DMS153 treated with DMSO at 0.1 percent for 48 hours (cell line): ENCODE data around the gene GYG1.

Experiments
- DNase-seq: peaks from one replicate; lab custom pipeline; 2025; ENCODE audit not compliant: unreplicated experiment; lab: John Stamatoyannopoulos, UW

The GYG1 gene

DNA sequence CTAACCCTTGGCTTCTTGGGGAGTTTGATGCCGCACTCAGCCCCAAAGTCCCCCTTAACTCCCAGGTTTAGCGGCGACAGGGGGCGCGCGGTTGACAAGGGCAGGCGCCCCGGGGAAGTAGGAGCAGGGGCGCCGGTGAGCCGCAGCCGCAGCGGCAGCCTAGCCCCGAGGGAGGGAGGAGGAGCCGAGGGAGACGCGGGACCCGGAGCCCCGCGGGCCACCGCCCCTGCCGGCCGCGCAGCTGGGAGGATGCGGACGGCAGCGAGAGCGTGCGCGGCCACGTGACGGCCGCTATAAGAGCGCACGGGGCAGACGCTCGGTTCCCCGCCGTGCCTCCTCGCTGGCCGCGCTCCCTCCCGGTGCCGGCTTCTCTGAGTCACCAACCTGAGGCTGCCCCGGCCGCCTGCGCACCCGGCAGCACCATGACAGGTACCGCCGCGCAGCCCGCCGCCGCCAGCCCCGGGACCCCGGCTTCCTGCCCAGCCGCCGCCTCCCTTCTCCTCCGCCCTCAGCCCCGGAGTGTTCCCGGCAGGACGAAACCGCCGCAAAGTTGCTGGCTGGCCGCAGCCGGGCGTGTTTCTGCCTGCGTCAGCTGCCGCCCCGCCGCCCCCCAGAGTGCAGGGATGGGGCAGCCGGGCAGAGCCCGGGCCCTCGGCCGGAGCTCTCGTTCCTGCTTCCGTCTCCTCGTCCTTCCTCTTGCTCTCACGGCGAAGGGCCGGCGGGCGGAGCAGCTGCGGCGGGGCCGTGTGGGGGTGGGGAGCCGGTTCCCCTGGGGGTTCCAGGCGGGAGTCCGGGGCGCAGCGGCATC, at the start of gene GYG1:
TSS of gene GYG1 (plus strand) at position 322 of the 808 bp plus-strand sequence. CDS start at position 423, 101 bp downstream.
- DNase-seq = peak; percentile 64

DNA sequence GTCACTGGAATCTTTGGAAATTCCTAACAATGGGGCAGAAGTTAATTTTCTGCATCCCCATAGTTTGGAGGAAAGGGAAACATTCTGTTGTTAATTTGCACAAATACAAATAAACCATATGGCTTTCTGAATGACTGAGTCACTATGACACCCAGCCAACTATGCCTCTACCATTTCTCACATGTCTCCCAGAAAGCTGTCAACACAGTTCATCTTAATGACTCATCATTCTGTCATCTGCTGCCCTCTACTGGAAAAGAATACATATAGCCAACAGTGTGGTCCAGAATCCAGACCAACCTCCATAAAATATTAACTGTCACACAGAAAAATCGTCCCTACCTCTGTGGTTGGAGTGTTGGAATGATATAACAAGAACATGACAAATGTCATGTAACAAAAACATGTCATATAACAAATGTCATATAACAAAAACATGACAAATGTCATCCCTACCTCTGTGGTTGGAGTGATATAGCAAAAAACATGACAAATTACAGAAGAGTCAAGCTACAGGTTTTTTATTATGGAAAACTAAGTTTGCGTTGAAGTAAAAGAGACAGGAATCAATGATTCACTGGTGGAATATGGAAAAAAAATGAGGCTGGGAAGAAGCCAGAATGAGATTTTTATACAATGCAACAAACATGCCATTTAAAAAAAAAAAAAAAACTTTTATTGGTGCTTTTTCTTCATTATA, 47.7 kb upstream of the GYG1 start:
- DNase-seq = peak; percentile 70

DNA sequence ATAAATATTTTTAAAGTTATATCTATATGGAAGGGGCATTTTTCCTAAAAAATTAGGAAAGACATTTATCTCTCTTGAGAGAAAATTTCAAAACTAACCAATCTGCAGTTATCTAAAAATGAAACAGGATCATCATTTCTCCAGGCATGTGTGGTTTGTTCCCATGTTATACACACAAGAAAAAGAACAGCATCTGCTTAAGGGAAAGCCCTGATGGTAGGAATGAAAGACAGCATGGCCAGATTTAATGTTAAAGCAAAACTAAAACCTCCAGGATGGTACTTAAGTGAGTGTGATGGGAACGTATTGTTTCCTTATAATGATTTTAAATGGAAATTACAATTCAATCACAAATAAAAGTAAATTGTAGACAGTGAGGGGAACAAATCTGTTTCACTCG, 46.2 kb upstream of the GYG1 start:
- no peak for DNase-seq

DNA sequence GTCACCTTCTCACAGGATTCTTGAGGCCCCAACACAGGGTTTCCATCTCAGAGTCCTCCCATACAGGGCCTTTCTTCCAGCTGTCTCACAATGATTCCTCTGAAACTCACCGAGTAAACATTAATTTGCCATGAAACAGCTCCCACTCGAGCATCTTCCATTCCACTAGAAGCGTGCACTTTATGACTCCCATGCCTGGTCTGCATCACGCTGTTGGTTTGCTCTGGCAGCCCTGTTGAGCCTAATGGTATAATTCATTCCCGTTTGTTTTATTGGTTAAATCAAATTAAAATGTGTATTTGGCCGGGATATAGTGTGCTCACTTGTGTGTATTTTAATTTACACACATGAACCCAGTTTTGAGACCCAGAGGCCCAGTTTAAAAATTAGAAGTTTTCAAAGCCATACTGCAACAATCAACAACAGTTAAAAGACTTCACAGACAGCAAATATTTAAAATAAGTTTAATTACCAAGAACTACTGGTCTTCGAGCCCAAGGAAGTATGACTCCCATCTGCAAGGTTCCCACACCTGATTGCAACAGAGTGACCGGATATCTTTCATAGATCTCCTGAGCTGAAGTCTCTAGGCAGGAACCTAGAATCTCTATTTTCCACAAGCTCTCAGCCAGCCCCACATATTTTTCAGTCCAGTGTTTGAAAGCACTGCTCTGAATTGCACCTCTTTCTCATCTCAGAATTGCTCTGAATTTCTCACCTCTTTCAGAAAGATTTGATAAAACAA, 42.3 kb upstream of the GYG1 start:
- no peak for DNase-seq

DNA sequence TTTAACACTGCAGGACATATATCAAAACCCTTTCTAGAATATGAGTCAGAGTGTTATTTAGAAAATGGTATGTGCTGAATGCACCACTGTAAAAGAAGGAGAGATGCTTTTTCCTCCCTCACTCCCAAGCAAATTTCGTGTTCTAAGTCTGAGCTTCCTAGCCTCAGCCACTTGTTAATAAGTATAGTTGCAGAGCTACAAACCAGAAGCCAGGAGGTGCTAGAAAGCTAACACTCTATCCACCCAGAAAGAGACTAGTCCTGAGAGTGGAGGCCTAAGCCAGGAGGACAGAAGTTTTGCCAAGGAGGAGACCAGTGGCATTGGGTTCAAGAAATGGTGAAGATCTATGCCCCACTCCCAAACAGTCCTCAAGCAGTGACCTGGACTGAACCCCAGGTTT, 40.5 kb upstream of the GYG1 start:
- DNase-seq = no peak

DNA sequence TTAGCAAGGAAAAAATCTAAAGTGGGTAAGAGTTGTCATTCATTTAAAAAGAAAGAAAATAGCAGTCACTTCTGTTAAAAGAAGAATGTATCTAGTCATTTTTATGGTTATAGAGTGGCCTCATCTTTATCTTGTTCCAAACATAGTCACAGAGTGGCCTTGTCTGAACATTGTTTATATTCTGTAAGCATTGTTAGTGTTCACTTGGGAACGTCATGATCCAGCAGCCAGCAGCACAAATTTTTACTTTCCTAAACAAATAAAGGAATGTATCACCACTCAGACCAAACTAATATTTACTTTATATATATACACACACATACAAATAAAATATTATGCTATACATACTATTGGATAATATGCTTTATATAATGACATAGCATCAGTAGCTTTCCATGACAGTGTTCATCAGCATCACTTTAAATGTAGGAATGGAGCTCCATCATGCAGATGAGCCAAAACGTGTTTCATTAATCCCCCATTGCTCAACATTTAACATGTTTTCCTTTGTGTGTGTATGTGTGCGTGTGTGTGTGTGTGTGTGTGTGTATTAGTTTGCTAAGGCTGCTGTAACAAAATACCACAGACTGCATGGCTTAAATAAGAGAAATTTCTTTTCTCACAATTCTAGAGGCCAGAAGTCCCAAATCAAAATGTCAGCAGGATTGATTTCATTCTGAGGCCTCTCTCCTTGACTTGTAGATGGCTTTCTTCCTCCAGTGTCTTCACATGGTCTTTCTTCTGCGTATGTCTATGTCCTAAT, 39.6 kb upstream of the GYG1 start:
- DNase-seq = no peak

DNA sequence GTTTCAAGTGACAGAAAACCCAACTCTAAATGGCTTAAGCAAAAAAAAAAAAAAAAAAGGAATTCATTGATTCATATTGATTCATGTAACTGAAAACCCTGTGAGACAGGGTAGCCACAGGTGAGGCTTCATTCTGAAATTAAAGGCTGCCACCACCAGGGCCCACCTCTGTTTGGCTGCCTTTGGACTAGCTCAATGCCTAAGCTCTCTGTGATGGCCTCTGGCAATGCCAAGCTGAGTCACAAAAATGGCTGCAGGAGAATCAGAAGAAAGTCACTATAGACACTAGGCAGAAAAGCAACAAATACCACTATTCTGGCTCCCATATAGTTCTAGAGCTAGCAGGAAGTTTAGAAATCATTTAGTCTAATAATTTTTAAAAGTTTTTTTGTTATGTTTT, 38.2 kb upstream of the GYG1 start:
- no peak for DNase-seq

DNA sequence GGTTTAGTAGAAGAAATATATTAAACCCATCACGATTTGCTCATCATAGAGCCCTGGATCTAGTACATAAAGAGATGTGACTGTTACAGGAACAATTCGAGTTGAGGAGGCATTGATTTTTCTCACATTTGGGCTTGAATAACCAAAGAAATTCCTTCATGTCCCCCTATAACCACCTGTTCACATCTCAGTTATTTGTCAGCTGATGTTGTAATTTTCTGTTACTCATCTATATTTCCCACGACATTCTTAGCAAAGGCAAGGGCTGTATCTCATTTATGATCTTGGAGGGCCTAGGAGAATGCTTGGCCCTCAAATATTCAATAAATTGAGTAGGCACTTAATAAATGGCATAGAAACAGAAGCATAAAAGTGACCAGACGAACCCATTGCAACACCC, 36.4 kb upstream of the GYG1 start:
- DNase-seq = no peak

DNA sequence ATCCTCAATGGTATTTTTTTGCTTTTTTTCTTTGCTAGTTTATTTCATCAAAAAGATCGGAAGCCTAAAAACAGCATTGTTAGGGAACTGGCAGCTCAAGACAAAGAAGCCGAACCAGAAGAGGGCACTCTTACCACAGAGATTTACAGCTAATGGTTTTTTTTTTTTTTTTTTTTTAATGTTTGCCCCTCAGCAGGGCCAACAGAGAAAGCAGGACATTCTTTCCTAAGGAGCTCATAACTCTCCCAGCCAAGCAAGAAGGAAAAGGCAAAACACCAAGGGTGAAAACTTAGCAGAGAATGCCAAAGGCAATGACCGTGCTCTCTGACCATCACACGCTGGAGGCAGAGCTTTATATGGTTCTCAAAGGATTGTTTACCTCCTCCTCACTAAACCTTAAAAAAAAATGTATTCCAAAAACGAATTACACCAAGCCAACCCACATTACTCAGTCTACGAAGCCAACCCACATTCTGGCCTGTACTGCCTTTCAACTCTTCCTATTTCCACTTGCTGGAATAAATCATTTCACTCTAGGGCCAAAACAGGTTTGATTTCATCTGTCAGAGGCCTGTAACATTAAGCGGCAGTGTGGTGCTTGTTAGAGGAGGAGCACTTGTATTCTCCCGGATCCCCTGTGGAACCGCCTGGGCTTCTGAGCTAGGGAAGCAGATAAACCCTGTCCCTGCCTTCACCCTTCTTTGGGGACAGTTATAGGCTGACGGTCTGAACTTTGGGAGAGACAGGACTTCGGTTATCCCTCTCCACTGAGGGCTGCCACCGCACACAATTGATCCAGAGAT, 35.6 kb upstream of the GYG1 start:
- peak; percentile 43 for DNase-seq

DNA sequence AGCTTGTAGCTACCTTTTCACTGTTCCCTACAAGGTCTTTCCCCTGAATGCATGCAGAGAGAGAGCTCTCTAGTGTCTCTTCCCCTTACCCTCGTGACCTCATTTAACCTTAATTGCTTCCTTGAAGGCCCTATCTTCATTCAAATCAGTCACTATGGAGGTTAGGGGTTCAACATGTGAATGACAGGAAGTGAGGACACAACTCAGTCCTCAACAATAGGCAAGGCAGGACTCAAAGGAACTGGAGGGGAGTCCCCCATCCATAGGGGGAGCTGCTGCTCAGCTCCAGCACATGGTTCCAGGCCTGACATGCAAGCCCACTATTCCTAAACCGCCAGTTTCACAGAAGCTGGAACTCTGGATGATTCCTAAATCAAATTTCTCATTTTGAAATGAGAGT, 33.8 kb upstream of the GYG1 start:
- DNase-seq = no peak

DNA sequence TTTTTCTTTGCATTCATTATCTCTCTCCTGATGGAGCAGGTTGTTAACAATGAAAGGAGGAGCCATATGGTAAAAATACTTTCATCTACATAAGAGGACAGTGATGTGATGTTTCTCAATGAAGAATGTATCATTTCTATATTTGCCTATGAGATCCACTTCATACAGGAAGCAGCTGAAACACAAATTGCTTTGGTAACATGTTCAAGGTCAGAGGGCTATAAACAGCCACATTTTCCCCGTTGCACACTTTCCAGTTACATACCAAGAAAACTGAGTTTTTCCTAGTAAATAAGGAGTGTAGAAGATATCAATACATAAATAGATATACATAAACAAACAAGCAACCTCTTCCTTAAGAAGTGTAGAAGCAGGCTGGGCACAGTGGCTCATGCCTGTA, 32.6 kb upstream of the GYG1 start:
- no peak for DNase-seq

DNA sequence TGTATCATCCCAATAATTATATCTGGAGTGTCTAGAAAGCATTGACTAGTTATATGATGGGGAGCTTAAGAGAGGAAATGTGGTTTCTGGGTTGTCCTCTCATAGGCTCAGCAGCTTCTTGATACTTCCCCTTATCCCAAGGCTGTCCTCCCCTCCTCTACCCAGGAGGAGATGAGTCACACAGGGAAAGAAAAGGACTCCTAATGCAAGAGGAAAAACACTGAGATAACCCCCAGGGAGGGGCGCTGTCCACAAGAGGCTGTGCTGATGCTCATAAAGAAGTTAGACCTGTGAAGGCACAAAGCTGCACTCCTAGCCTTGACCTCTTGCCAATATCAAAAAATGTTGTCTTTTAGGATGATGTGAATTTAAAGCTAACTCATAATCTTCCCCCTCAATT, 28.8 kb upstream of the GYG1 start:
- no peak for DNase-seq

DNA sequence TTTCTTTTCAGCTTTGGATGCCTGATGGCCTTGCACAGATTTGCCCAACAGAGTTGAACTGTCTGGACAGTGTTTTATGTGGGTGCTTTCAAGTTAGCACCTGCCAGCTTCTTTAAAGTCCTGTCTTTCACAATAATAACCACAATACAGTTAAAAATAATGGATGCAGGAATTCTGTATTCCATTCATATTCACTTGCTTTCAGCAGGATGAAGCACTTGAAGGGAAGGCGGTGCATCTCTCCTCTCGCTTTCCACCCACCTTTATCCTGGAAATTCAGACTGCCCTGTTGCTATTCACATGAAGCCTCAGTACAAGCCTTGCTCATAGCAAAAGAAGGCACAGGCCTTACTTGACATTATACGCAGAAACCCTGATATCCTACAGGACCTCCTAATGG, 26.5 kb upstream of the GYG1 start:
- DNase-seq = no peak

DNA sequence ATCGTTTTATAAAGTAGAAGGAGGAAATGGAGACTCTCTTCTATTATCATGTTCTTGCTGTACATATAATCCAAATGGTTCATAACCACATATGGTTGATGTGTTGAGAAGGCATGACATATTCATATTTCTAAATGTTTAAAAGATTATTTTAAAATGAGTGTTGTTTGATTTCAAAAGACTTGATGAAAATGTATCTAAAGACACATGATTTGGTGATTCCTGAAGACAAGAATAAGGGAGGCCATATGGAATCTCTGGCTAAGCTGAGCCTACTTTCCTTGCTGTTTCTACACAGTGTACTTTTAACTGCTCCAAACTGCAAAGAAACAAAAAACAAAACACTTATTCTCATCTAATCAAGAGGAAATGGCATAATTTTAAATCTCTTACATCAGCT, 23.0 kb upstream of the GYG1 start:
- no peak for DNase-seq

DNA sequence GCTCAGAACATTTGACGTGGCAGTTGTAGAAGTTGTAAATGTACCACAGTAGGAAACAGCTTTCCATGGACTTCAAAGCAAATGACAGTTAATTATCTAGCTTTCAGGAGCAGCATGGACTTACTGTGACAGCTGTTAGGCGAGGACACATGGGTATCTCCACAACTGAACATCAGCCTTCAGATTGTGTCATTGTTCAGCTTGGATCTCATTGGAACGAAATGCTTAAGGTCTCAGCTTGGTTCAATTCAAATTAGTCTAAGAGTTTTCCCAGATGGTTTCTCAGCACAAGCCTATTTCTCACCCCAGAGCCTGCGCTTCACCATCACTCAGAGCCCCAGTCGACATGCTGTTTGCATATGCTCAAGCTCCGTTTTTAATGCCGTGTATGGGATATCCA, 21.1 kb upstream of the GYG1 start:
- DNase-seq = no peak

DNA sequence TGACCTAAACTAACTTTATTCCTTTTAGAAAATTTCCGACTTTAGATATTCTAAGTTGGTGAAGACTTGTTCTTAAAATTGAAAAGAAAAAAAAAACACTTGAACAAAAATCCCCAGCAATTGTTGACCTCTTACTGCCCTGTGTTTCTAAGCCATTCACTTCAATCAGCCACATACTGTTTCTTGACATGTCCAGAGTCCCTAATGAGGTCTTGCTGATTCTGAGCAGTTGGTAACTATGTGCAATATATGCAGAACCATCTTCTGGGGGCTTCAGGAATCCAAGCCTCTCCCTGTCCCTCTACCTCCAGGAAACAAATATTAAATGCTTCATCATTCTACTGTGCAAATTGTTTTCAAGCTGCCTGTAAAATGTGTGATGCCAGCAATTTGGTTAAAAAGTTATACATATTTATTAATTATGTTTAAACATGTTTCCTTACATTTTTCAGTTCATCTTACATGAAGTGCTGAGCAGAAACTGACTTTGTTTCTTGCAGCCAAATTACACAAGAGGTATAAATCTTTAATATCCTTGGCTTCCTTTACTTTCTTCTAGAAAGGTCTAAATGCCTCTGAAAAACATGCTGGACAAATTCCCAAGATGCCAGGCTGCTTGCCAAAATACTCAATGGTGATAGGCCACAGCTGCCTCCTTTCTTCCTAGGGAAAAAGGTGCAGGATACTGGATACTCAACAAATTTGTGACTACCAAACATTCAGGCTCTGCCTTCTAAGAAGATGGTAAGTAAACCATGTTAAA, 19.8 kb upstream of the GYG1 start:
- no peak for DNase-seq

DNA sequence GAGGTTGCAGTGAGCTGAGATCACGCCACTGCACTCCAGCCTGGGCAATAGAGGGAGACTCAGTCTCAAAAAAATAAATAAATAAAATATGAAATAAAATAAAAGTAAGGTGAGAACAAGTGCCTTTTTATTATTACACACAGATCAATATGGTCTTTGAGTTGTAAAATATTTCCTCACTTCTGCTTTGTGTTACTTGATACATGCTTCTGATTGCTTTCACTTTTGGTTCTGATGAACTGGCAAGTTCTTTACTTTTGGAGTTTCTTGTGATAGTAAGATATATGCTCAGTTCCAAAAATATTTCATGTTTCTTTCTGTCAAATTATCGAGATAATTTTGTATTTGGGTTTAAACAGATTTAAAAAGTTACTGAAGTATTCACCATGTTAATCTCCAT, 16.6 kb upstream of the GYG1 start:
- no peak for DNase-seq

DNA sequence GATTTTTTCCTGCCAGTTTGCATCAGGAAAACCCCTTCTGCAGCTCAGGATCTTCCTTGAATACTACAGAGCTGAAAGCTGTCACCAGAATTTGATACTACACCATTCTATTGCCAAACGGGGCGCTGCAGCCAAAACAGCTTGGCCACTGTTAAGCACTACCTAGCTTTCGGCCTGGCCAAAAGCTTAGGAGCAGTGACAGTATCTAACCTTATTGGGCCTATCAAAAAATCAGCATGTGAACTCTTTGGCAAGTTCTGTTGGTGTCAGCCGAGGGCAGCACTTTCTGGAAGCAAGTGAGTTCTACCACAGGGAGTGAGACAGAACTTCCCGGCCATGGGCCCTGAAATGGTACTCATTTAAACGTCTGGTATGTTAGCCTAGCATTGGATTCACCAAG, 16.1 kb upstream of the GYG1 start:
- no peak for DNase-seq

DNA sequence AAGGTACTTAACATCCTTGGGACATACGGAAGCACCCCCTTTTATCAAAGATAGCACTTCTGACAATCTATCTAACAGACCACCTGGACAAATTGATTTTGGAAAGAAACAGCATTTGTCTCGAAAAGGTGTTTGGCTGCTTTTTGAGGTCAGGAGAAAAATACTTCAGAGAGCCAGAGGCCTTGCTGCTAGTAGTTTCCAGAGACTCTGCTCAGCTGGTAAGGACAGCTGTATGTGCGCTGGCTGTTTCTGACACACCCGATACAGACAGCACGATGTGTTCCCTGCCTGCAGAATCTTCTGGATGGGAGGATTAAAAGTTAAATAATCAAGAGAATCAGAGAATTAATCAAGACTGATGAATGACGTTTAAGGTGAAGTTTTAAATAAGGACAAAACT, 15.6 kb upstream of the GYG1 start:
- DNase-seq = no peak

DNA sequence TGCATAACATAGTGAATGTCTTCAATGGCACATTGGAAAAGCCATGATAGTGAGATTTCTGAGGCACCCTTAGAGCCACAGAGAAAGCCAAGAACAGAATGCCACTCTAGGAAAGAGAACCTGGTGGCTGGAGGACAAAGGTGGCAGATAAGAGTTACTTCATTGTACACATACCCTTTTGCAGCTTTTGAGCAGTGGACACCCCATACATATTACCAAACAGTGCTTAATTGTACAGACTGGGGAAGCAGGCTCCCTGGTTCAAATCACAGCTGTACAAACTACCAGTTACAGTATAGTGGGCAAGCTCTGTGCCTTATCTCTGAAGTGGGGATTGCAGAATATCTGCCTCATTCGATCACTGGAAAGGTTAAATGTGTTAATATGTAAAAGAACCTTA, 10.1 kb upstream of the GYG1 start:
- no peak for DNase-seq
